A549 (cell line): ENCODE results near the gene SP100.

Experiments used
- EP300 ChIP-seq, 2 experiments: fragments of >200 bp; sonication (Bioruptor Twin); formaldehyde crosslinking; IDR thresholded peaks; 2 replicates in 1 of 2; 3 replicates in 1 of 2; pipeline ENCODE4 v1.6.1; 2016 to 2017
- NFE2L2 ChIP-seq: fragments of 150-350 bp; conservative IDR thresholded peaks from 2 replicates; pipeline ENCODE4 v1.6.1; 2014; ENCODE audit warnings: low read length
- POLR2A ChIP-seq: IDR thresholded peaks from 2 replicates; pipeline ENCODE4 v1.6.1; 2012; ENCODE audit warnings: mild to moderate bottlenecking, low read length
- RAD21 ChIP-seq, 2 experiments: fragments of >200 bp in 1 of 2; sonication (Bioruptor Twin) in 1 of 2; formaldehyde crosslinking in 1 of 2; IDR thresholded peaks in 1 of 2; conservative IDR thresholded peaks in 1 of 2; 2 replicates in 1 of 2; 3 replicates in 1 of 2; pipeline ENCODE4 v1.6.1; 2012 to 2018; ENCODE audit warnings: inconsistent platforms in 1 of 2
- RARB ChIP-seq: fragments of 250-450 bp; sonication (Bioruptor Pico); IDR thresholded peaks from 2 replicates; pipeline ENCODE4 v1.8.0; 2021; ENCODE audit warnings: mild to moderate bottlenecking, moderate library complexity
- REST ChIP-seq: fragments of 200-600 bp; sonication (generic); IDR thresholded peaks from 2 replicates; pipeline ENCODE4 v1.6.1; 2016; ENCODE audit warnings: antibody characterized with exemption, mild to moderate bottlenecking, moderate library complexity
- TP53 ChIP-seq: fragments of 250-450 bp; sonication (Bioruptor Pico); IDR thresholded peaks from 2 replicates; pipeline ENCODE4 v1.5.0; 2021; ENCODE audit warnings: mild to moderate bottlenecking, moderate library complexity
- TF ChIP-seq, protein P1 (sequence below): fragments of >200 bp; sonication (Bioruptor Twin); formaldehyde crosslinking; IDR thresholded peaks from 3 replicates; pipeline ENCODE4 v1.5.1; 2016

GRCh38 chr2:230505162-230505561, 89.2 kb downstream of the SP100 start:
- TF ChIP-seq, protein P1, sequence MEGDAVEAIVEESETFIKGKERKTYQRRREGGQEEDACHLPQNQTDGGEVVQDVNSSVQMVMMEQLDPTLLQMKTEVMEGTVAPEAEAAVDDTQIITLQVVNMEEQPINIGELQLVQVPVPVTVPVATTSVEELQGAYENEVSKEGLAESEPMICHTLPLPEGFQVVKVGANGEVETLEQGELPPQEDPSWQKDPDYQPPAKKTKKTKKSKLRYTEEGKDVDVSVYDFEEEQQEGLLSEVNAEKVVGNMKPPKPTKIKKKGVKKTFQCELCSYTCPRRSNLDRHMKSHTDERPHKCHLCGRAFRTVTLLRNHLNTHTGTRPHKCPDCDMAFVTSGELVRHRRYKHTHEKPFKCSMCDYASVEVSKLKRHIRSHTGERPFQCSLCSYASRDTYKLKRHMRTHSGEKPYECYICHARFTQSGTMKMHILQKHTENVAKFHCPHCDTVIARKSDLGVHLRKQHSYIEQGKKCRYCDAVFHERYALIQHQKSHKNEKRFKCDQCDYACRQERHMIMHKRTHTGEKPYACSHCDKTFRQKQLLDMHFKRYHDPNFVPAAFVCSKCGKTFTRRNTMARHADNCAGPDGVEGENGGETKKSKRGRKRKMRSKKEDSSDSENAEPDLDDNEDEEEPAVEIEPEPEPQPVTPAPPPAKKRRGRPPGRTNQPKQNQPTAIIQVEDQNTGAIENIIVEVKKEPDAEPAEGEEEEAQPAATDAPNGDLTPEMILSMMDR = no peak
- no peak for TF ChIP-seq RAD21 (conservative IDR thresholded peaks at IDR 0.05 in 1 of 2, IDR thresholded peaks at IDR 0.05 in 1 of 2)
- no peak for TF ChIP-seq POLR2A
- no peak for TF ChIP-seq REST
- TF ChIP-seq NFE2L2 = no peak
- TF ChIP-seq EP300 (IDR thresholded peaks at IDR 0.05) = no peak
- TF ChIP-seq TP53 (CRISPR knock-in tag) = no peak
- TF ChIP-seq RARB (CRISPR knock-in tag) = no peak
